Measurements from ENCODE around the gene POLA1.

- TF ChIP-seq, protein P1, sequence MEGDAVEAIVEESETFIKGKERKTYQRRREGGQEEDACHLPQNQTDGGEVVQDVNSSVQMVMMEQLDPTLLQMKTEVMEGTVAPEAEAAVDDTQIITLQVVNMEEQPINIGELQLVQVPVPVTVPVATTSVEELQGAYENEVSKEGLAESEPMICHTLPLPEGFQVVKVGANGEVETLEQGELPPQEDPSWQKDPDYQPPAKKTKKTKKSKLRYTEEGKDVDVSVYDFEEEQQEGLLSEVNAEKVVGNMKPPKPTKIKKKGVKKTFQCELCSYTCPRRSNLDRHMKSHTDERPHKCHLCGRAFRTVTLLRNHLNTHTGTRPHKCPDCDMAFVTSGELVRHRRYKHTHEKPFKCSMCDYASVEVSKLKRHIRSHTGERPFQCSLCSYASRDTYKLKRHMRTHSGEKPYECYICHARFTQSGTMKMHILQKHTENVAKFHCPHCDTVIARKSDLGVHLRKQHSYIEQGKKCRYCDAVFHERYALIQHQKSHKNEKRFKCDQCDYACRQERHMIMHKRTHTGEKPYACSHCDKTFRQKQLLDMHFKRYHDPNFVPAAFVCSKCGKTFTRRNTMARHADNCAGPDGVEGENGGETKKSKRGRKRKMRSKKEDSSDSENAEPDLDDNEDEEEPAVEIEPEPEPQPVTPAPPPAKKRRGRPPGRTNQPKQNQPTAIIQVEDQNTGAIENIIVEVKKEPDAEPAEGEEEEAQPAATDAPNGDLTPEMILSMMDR (IDR thresholded peaks at IDR 0.05) = no peak
- TF ChIP-seq POLR2A (IDR thresholded peaks at IDR 0.05) = no peak
- no peak for TF ChIP-seq POLR2AphosphoS5 (IDR thresholded peaks at IDR 0.05)
Measured at GRCh38 chrX:24876530-24877287, 183.0 kb downstream of the POLA1 start.
